Activated naive CD8-positive, alpha-beta T cell treated with anti-CD3 and anti-CD28 coated beads for 36 hours (primary cell): ENCODE measurements around the gene PTGFRN. TPM values are rescaled to one million over a fixed set of nuclear protein-coding genes. Genes with fewer than 3 reads are reported as not detected.
"Not testable (repeated sequence)": the region's sequence is repeated elsewhere in the genome, so short reads cannot be mapped to it uniquely, and the experiment has no call there.

ENCODE experiments used
- DNase-seq: peaks from one replicate; pipeline ENCODE4 v3.0.0; 2021
- H3K27ac Mint-ChIP-seq: one replicate; pipeline ENCODE4 v1.8.0; 2022; ENCODE audit warnings: mild to moderate bottlenecking, moderate library complexity, mixed read lengths
- H3K27me3 Mint-ChIP-seq: one replicate; pipeline ENCODE4 v1.8.0; 2022; ENCODE audit warnings: mild to moderate bottlenecking, mixed read lengths
- H3K36me3 Mint-ChIP-seq: one replicate; pipeline ENCODE4 v1.8.0; 2021; ENCODE audit warnings: mild to moderate bottlenecking, mixed read lengths
- H3K4me1 Mint-ChIP-seq: one replicate; pipeline ENCODE4 v1.8.0; 2021; ENCODE audit warnings: mixed read lengths
- H3K4me3 Mint-ChIP-seq: one replicate; pipeline ENCODE4 v1.8.0; 2022; ENCODE audit warnings: mild to moderate bottlenecking, moderate library complexity, mixed read lengths
- H3K9me3 Mint-ChIP-seq: one replicate; pipeline ENCODE4 v1.8.0; 2022; ENCODE audit warnings: mixed read lengths
- total RNA-seq, 2 experiments: library from RNA; stranded (reverse); gene quantifications; one replicate each; pipeline ENCODE4 v1.2.3, GENCODE V29; 2021

PTGFRN gene
- total RNA-seq, 2 experiments from 2014 or later: 8.7 to 9.4 TPM

GRCh38 chr1:116954440-116954839 lies 44.7 kb downstream of the PTGFRN start:
- Mint-ChIP-seq H3K4me1 (no peaks in the 10 kb centered on the region), H3K9me3 (no peaks in the 10 kb centered on the region), H3K4me3 (no peak overlapping the region), H3K36me3 (no peaks in the 10 kb centered on the region), H3K27ac (no peak overlapping the region), H3K27me3 (no peaks in the 10 kb centered on the region)
- DNase-seq: no peak

- Mint-ChIP-seq H3K4me1 (peaks cover 2% of the 10 kb centered on the region), H3K9me3 (no peaks in the 10 kb centered on the region), H3K36me3 (no peaks in the 10 kb centered on the region), H3K27me3 (no peaks in the 10 kb centered on the region), H3K27ac (no peak overlapping the region), H3K4me3 (no peak overlapping the region)
- DNase-seq: no peak
These were observed 46.7 kb downstream of the PTGFRN start for GRCh38 chr1:116956378-116956777.

GRCh38 chr1:116957646-116958045 lies 47.9 kb downstream of the PTGFRN start:
- Mint-ChIP-seq H3K36me3 (no peaks in the 10 kb centered on the region), H3K27ac (no peak overlapping the region), H3K4me1 (peaks cover 2% of the 10 kb centered on the region), H3K4me3 (no peak overlapping the region), H3K27me3 (no peaks in the 10 kb centered on the region), H3K9me3 (no peaks in the 10 kb centered on the region)
- no peak for DNase-seq

DNA sequence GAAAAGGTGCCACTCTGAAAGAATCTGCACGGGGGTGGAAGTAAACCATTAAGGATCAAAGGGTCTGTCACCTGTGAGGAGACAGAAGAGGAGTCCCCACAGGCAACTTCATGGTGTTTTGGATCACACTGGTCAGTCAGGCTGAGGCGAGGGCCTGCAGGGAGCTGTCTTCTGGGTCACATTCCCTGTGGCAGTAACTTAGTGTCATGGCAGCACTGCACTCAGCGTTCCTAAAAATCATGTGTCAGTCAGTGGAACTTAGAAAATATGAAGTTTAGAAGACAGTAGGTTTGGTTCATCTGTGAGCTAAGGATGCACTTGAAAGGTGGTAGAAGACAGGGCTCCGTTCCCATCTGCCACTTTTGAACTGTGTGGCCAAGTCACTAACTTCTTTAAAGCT lies 48.4 kb downstream of the PTGFRN start:
- no peak for DNase-seq
- Mint-ChIP-seq H3K9me3 (no peaks in the 10 kb centered on the region), H3K36me3 (no peaks in the 10 kb centered on the region), H3K27me3 (no peaks in the 10 kb centered on the region), H3K4me1 (peaks cover 2% of the 10 kb centered on the region), H3K27ac (no peak overlapping the region), H3K4me3 (no peak overlapping the region)

GRCh38 chr1:116958977-116959376 lies 49.3 kb downstream of the PTGFRN start:
- no peak for DNase-seq
- Mint-ChIP-seq H3K27me3 (no peaks in the 10 kb centered on the region), H3K9me3 (no peaks in the 10 kb centered on the region), H3K4me1 (peaks cover 2% of the 10 kb centered on the region), H3K27ac (no peak overlapping the region), H3K36me3 (no peaks in the 10 kb centered on the region), H3K4me3 (no peak overlapping the region)

- H3K4me3 Mint-ChIP-seq: no peak overlapping the region
- H3K9me3 Mint-ChIP-seq: no peaks in the 10 kb centered on the region
- H3K27ac Mint-ChIP-seq: no peak overlapping the region
- H3K36me3 Mint-ChIP-seq: peaks cover 3% of the 10 kb centered on the region
- peaks cover 2% of the 10 kb centered on the region for H3K4me1 Mint-ChIP-seq
- no peaks in the 10 kb centered on the region for H3K27me3 Mint-ChIP-seq
- no peak for DNase-seq
These were observed 51.9 kb downstream of the PTGFRN start for GRCh38 chr1:116961606-116962005.

GRCh38 chr1:116962987-116963639 lies 53.4 kb downstream of the PTGFRN start:
- no peak overlapping the region for H3K4me3 Mint-ChIP-seq
- H3K4me1 Mint-ChIP-seq: peaks cover 2% of the 10 kb centered on the region
- no peaks in the 10 kb centered on the region for H3K9me3 Mint-ChIP-seq
- no peak for DNase-seq
- H3K27me3 Mint-ChIP-seq: no peaks in the 10 kb centered on the region
- H3K27ac Mint-ChIP-seq: no peak overlapping the region
- H3K36me3 Mint-ChIP-seq: peaks cover 3% of the 10 kb centered on the region

DNA sequence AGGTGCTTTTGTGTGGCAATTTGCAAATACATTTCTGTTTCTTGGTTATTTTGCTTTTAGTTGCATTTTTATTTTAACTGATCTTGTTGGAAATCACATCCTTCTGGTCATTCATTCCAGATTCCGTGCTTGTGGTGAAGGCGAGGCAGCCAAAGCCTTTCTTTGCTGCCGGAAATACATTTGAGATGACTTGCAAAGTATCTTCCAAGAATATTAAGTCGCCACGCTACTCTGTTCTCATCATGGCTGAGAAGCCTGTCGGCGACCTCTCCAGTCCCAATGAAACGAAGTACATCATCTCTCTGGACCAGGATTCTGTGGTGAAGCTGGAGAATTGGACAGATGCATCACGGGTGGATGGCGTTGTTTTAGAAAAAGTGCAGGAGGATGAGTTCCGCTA lies 57.1 kb downstream of the PTGFRN start:
- no peaks in the 10 kb centered on the region for H3K9me3 Mint-ChIP-seq

GRCh38 chr1:116968724-116969123 lies 59.0 kb downstream of the PTGFRN start:
- Mint-ChIP-seq H3K27ac (no peak overlapping the region), H3K27me3 (no peaks in the 10 kb centered on the region), H3K4me3 (no peak overlapping the region), H3K9me3 (no peaks in the 10 kb centered on the region), H3K36me3 (peaks cover 6% of the 10 kb centered on the region), H3K4me1 (no peaks in the 10 kb centered on the region)
- DNase-seq: no peak

More for the DNA sequence above, 57.1 kb downstream of the PTGFRN start:
- H3K27ac Mint-ChIP-seq: no peak overlapping the region
- H3K4me3 Mint-ChIP-seq: no peak overlapping the region
- DNase-seq: no peak
- H3K36me3 Mint-ChIP-seq: peaks cover 3% of the 10 kb centered on the region
- no peaks in the 10 kb centered on the region for H3K27me3 Mint-ChIP-seq
- H3K4me1 Mint-ChIP-seq: no peaks in the 10 kb centered on the region

DNA sequence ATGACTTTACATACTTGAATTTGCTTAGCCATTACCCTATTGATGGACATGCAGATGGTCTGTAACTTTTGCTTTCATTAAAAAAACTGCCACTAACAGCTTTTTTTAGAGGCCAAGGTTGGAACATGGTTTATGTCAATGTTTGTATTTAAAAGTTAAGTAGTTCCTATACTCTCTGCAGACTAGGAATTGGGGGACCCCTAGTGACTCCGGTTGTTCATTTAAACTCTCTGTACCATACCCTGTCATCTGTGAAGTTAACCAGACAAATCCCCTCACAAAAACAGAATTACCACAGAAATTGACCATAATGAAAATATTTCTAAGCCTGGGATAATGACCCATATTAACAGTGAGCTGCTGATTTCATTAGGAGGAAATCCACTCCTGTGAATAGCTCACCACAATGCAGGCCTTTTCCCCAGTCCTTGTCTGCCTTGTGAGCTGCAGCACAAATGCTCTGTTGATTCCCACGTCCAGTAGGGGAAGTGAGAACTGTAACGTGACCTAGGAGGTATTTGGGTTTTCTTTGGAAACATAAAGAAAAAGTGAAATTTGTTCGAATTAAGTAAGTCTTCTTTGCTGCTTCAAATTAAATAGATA lies 61.6 kb downstream of the PTGFRN start:
- no peaks in the 10 kb centered on the region for H3K27me3 Mint-ChIP-seq
- H3K36me3 Mint-ChIP-seq: peaks cover 21% of the 10 kb centered on the region
- H3K4me1 Mint-ChIP-seq: no peaks in the 10 kb centered on the region
- H3K9me3 Mint-ChIP-seq: peaks cover 3% of the 10 kb centered on the region
- no peak overlapping the region for H3K4me3 Mint-ChIP-seq
- DNase-seq: no peak
- no peak overlapping the region for H3K27ac Mint-ChIP-seq

- Mint-ChIP-seq H3K27ac (no peak overlapping the region), H3K4me3 (no peak overlapping the region), H3K36me3 (peaks cover 21% of the 10 kb centered on the region), H3K27me3 (no peaks in the 10 kb centered on the region), H3K9me3 (peaks cover 3% of the 10 kb centered on the region), H3K4me1 (no peaks in the 10 kb centered on the region)
- DNase-seq: no peak
These were observed 62.4 kb downstream of the PTGFRN start for GRCh38 chr1:116971965-116972673.

DNA sequence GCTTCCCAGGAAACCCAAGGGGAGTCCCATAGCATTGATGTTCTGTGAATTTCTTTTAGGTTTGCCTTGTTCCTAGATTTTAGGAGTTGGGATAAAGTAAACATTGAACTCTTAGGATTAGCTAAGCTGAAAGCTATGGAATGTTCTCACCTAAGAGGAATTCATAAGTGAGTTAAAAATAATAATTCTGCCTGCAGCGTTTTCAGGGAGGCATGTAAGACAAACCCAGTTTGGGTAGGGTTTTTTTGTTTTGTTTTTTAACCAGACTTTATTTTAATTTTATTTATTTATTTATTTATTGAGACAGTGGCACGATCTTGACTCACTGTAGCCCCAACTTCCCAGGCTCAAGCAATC lies 62.9 kb downstream of the PTGFRN start:
- Mint-ChIP-seq H3K36me3 (peaks cover 21% of the 10 kb centered on the region), H3K4me3 (no peak overlapping the region), H3K4me1 (no peaks in the 10 kb centered on the region), H3K27me3 (no peaks in the 10 kb centered on the region), H3K9me3 (peaks cover 3% of the 10 kb centered on the region), H3K27ac (no peak overlapping the region)
- no peak for DNase-seq

DNA sequence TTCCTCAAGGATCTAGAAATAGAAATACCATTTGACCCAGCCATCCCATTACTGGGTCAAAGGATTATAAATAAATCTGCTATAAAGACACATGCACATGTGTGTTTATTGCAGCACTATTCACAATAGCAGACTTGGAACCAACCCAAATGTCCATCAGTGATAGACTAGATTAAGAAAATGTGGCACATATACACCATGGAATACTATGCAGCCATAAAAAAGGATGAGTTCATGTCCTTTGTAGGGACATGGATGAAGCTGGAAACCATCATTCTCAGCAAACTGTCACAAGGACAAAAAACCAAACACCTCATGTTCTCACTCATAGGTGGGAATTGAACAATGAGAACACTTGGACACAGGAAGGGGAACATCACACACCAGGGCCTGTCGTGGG lies 70.6 kb downstream of the PTGFRN start:
- H3K9me3 Mint-ChIP-seq, H3K27me3 Mint-ChIP-seq, H3K27ac Mint-ChIP-seq, H3K4me1 Mint-ChIP-seq, H3K4me3 Mint-ChIP-seq, DNase-seq: not testable (repeated sequence)
- peaks cover 13% of the 10 kb centered on the region for H3K36me3 Mint-ChIP-seq

- no peak for DNase-seq
- H3K27ac Mint-ChIP-seq: no peak overlapping the region
- peaks cover 7% of the 10 kb centered on the region for H3K4me1 Mint-ChIP-seq
- H3K27me3 Mint-ChIP-seq: no peaks in the 10 kb centered on the region
- H3K9me3 Mint-ChIP-seq: peaks cover 5% of the 10 kb centered on the region
- H3K36me3 Mint-ChIP-seq: peaks cover 6% of the 10 kb centered on the region
- no peak overlapping the region for H3K4me3 Mint-ChIP-seq
These were observed 71.9 kb downstream of the PTGFRN start for GRCh38 chr1:116981521-116982037.

DNA sequence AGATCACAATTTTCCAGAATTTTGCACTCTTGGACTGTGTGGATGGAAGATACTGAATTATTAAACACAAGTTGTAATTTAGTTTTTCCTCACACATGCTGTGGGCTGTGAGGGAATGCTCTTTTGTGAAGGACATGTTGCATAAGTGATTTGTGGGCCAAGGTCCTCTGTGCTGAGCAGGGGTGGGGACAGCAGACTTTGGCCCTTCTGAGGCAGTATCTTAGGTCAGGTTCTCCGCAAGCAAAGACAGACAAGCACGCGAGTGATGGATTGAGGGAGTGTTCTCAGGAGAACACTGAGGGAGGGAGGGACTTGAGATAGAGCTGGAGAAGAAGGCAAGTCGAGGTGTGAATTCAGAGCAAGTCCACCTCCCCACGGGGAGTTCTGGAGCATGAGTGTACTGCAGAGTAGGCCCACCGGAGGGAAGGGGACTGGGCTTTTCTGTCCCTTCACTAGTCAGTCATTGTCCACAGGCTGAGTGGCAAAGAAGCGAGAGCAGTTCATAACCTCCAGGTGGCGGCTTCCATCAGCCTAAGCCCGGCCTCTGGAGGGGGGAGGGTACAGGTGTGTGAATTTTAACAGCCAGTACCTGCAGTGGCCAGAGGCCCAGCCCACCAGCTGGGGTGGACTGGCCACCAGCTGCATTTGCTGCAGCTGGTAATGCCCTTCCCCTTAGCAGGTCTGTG lies 72.7 kb downstream of the PTGFRN start:
- Mint-ChIP-seq H3K4me1 (peaks cover 16% of the 10 kb centered on the region), H3K27ac (no peak overlapping the region), H3K9me3 (peaks cover 5% of the 10 kb centered on the region), H3K36me3 (peaks cover 11% of the 10 kb centered on the region), H3K4me3 (no peak overlapping the region), H3K27me3 (no peaks in the 10 kb centered on the region)
- no peak for DNase-seq
